Astrocyte of the hippocampus (primary cell): ENCODE results near the gene IL15.
"Not testable (repeated sequence)": the region's sequence is repeated elsewhere in the genome, so short reads cannot be mapped to it uniquely, and the experiment has no call there.

Experiments used
- DNase-seq: peaks from one replicate; pipeline ENCODE4 v3.0.0; 2011; ENCODE audit warnings: low read depth, low spot score

Gene IL15

GRCh38 chr4:141636082-141636770, at the start of gene IL15:
IL15 (plus strand) TSS chr4:141636583; CDS start chr4:141719465, 82,882 bp downstream.
- DNase-seq, result peak; percentile 78

GRCh38 chr4:141587897-141588296, 48.5 kb upstream of the IL15 start:
- no peak for DNase-seq

- no peak for DNase-seq
Observed at GRCh38 chr4:141595531-141595930, 40.9 kb upstream of the IL15 start.

GRCh38 chr4:141599853-141600252, 36.5 kb upstream of the IL15 start:
- DNase-seq, result no peak

GRCh38 chr4:141604683-141605082, 31.7 kb upstream of the IL15 start:
- not testable (repeated sequence) for DNase-seq

GRCh38 chr4:141605425-141605856, 30.9 kb upstream of the IL15 start:
- DNase-seq, result no peak

- DNase-seq, result peak; percentile 10
Observed at GRCh38 chr4:141609243-141609642, 27.1 kb upstream of the IL15 start.

- DNase-seq, result no peak
Observed at GRCh38 chr4:141610365-141610764, 26.0 kb upstream of the IL15 start.

GRCh38 chr4:141614878-141615586, 21.4 kb upstream of the IL15 start:
- DNase-seq, result no peak

- not testable (repeated sequence) for DNase-seq
Observed at GRCh38 chr4:141615587-141615918, 20.8 kb upstream of the IL15 start.

- DNase-seq, result no peak
Observed at GRCh38 chr4:141620715-141621114, 15.7 kb upstream of the IL15 start.

GRCh38 chr4:141625023-141625422, 11.4 kb upstream of the IL15 start:
- DNase-seq, result no peak

- no peak for DNase-seq
Observed at GRCh38 chr4:141630854-141631253, 5.5 kb upstream of the IL15 start.

GRCh38 chr4:141635736-141636081, 674 bp upstream of the IL15 start:
- DNase-seq, result no peak

GRCh38 chr4:141636771-141637460, 533 bp downstream of the IL15 start:
- peak; percentile 81 for DNase-seq

- DNase-seq, result no peak
Observed at GRCh38 chr4:141637565-141637964, 1.2 kb downstream of the IL15 start.

- DNase-seq, result no peak
Observed at GRCh38 chr4:141638230-141638629, 1.8 kb downstream of the IL15 start.

GRCh38 chr4:141640696-141641095, 4.3 kb downstream of the IL15 start:
- no peak for DNase-seq

GRCh38 chr4:141642063-141642462, 5.7 kb downstream of the IL15 start:
- no peak for DNase-seq

- no peak for DNase-seq
Observed at GRCh38 chr4:141642711-141643110, 6.3 kb downstream of the IL15 start.

GRCh38 chr4:141643557-141643956, 7.2 kb downstream of the IL15 start:
- DNase-seq, result peak; percentile 42

GRCh38 chr4:141645611-141646340, 9.4 kb downstream of the IL15 start:
- peak; percentile 65 for DNase-seq
